OCI-LY1 (cell line): ENCODE measurements around the gene VPS35.

Experiments used
- H2AFZ ChIP-seq: fragments of 200-600 bp; sonication (generic), shearing (Covaris generic); 2 replicates; pipeline ENCODE4 v1.6.0; 2014; ENCODE audit warnings: antibody characterized with exemption, mild to moderate bottlenecking, low read length
- H3F3A ChIP-seq: fragments of 200-600 bp; sonication (generic), shearing (Covaris generic); 2 replicates; pipeline ENCODE4 v1.6.0; 2014; ENCODE audit warnings: mild to moderate bottlenecking, antibody characterized with exemption, low read length, moderate library complexity; ENCODE audit not compliant: insufficient read depth
- H3K27ac ChIP-seq: fragments of 200-600 bp; sonication (generic); 2 replicates; pipeline ENCODE4 v1.5.1; 2014; ENCODE audit warnings: low read length, mixed run types, mild to moderate bottlenecking, low read depth; ENCODE audit not compliant: poor library complexity, severe bottlenecking
- H3K27me3 ChIP-seq: fragments of 200-600 bp; sonication (generic); 2 replicates; pipeline ENCODE4 v1.6.0; 2014; ENCODE audit warnings: antibody characterized with exemption, mild to moderate bottlenecking, low read length, moderate library complexity; ENCODE audit not compliant: insufficient read depth
- H3K36me3 ChIP-seq: fragments of 200-600 bp; sonication (generic); 2 replicates; pipeline ENCODE4 v1.6.1; 2014; ENCODE audit warnings: mild to moderate bottlenecking, antibody characterized with exemption, low read length, moderate library complexity, mixed read lengths; ENCODE audit not compliant: insufficient read depth
- H3K4me1 ChIP-seq: fragments of 200-600 bp; sonication (generic); 2 replicates; pipeline ENCODE4 v1.5.1; 2014; ENCODE audit warnings: mild to moderate bottlenecking, low read length, moderate library complexity; ENCODE audit not compliant: insufficient read depth, severe bottlenecking
- H3K4me2 ChIP-seq: fragments of 200-600 bp; sonication (generic), shearing (Covaris generic); 2 replicates; pipeline ENCODE4 v1.6.1; 2014; ENCODE audit warnings: low read length
- H3K4me3 ChIP-seq: fragments of 200-600 bp; sonication (generic); 2 replicates; pipeline ENCODE4 v1.5.1; 2014; ENCODE audit warnings: low read length, low read depth, mild to moderate bottlenecking, mixed read lengths; ENCODE audit not compliant: poor library complexity, severe bottlenecking
- H3K79me2 ChIP-seq: fragments of 200-600 bp; shearing (Covaris generic); 2 replicates; pipeline ENCODE4 v1.6.1; 2016; ENCODE audit warnings: mixed run types, low read length, mixed read lengths; ENCODE audit not compliant: insufficient read depth
- H3K9ac ChIP-seq: fragments of 200-600 bp; sonication (generic), shearing (Covaris generic); 2 replicates; pipeline ENCODE4 v1.6.1; 2014; ENCODE audit warnings: mild to moderate bottlenecking, low read length, mixed read lengths
- H3K9me2 ChIP-seq: fragments of 200-600 bp; sonication (generic), shearing (Covaris generic); 2 replicates; pipeline ENCODE4 v1.6.1; 2014; ENCODE audit warnings: low read depth, mild to moderate bottlenecking, low read length, mixed read lengths
- H3K9me3 ChIP-seq: fragments of 200-600 bp; shearing (Covaris generic); 2 replicates; pipeline ENCODE4 v1.6.1; 2014; ENCODE audit warnings: low read length, mixed read lengths
- H4K20me1 ChIP-seq: fragments of 200-600 bp; sonication (generic), shearing (Covaris generic); 2 replicates; pipeline ENCODE4 v1.6.0; 2016; ENCODE audit warnings: mild to moderate bottlenecking, low read length; ENCODE audit not compliant: insufficient read depth
- EZH2 ChIP-seq: fragments of 200-600 bp; sonication (generic), shearing (Covaris generic); IDR thresholded peaks from 2 replicates; pipeline ENCODE4 v1.8.0; 2017; ENCODE audit warnings: borderline replicate concordance, mixed run types, mild to moderate bottlenecking, antibody characterized with exemption, low read length, moderate library complexity, mixed read lengths
- TF ChIP-seq, protein P1 (sequence below): fragments of 200-600 bp; sonication (generic), shearing (Covaris generic); IDR thresholded peaks from 2 replicates; pipeline ENCODE4 v1.5.1; 2017; ENCODE audit warnings: mild to moderate bottlenecking, antibody characterized with exemption, low read length, moderate library complexity, mixed read lengths

Gene VPS35

DNA sequence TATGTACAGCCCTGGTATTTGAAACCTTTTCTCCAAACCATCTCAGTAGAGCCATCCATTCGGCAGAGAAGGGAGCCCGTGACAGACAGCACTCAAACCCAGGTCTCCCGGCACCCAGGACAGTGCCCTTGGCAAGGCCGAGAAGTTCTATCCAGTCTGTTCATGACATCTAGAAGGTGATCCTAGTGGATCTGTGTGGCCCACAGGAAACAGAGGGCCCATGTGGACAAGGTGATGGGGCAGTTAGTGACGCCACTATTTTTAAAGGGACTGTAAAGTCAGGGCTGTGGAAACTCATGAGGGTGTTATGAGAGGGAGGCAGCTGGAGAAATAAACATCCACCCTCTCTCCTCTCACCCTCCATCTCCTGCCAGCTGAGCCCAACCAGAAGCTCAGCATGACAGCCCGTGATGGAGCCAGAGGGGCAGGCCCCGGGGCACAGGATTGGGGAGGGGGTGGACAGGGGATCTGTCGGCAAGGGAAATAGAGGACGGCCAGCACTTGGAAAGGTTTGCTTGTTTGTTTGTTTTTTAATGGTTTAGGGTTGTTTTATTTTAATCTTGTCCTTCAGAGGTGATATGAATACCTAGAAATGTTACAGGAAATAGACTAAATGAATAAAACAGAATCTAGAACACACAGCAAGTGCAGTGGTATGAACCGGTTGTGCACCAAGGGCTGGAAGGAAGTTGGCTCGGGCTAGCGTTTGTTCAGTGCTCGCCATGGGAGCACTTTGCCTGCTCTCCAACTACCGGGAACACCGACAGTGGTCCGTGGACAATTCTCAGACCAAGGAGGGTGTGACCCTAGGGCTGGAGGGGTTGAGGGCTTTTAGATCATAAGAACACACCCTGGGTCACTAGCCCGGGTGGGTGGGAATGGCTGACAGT, 42.1 kb upstream of the VPS35 start:
- Histone ChIP-seq H3K9me2 (no peaks in the 10 kb centered on the region), H3K4me3 (no peak overlapping the region), H3K27me3 (no peaks in the 10 kb centered on the region), H2AFZ (no peak overlapping the region), H3K36me3 (no peaks in the 10 kb centered on the region), H3K4me2 (no peak overlapping the region), H3K9ac (no peak overlapping the region), H3K4me1 (peaks cover 18% of the 10 kb centered on the region), H3K79me2 (no peaks in the 10 kb centered on the region), H3K27ac (no peak overlapping the region), H3F3A (no peaks in the 10 kb centered on the region), H4K20me1 (no peaks in the 10 kb centered on the region), H3K9me3 (no peaks in the 10 kb centered on the region)
- TF ChIP-seq EZH2 = no peak
- TF ChIP-seq, protein P1, sequence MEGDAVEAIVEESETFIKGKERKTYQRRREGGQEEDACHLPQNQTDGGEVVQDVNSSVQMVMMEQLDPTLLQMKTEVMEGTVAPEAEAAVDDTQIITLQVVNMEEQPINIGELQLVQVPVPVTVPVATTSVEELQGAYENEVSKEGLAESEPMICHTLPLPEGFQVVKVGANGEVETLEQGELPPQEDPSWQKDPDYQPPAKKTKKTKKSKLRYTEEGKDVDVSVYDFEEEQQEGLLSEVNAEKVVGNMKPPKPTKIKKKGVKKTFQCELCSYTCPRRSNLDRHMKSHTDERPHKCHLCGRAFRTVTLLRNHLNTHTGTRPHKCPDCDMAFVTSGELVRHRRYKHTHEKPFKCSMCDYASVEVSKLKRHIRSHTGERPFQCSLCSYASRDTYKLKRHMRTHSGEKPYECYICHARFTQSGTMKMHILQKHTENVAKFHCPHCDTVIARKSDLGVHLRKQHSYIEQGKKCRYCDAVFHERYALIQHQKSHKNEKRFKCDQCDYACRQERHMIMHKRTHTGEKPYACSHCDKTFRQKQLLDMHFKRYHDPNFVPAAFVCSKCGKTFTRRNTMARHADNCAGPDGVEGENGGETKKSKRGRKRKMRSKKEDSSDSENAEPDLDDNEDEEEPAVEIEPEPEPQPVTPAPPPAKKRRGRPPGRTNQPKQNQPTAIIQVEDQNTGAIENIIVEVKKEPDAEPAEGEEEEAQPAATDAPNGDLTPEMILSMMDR = no peak

DNA sequence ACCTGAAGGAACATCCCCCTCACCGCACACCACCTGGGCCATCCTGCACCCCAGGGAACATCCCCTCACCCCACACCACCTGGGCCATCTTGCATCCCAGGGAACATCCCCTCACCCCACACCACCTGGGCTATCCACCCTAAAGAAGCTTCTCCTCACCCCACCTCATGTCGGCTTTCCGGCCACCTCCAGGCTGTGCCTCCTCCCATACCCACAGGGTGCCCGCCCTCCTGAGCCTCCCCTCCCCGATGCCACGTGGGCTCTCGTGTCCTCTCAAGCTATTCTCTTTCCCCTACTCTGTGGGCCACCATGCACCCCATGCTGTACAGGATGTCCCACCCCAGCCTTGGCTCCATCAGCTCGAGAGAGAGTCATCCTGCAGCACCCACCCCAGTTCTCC, 41.1 kb upstream of the VPS35 start:
- Histone ChIP-seq H3K9ac (no peak overlapping the region), H3K9me2 (no peaks in the 10 kb centered on the region)

DNA sequence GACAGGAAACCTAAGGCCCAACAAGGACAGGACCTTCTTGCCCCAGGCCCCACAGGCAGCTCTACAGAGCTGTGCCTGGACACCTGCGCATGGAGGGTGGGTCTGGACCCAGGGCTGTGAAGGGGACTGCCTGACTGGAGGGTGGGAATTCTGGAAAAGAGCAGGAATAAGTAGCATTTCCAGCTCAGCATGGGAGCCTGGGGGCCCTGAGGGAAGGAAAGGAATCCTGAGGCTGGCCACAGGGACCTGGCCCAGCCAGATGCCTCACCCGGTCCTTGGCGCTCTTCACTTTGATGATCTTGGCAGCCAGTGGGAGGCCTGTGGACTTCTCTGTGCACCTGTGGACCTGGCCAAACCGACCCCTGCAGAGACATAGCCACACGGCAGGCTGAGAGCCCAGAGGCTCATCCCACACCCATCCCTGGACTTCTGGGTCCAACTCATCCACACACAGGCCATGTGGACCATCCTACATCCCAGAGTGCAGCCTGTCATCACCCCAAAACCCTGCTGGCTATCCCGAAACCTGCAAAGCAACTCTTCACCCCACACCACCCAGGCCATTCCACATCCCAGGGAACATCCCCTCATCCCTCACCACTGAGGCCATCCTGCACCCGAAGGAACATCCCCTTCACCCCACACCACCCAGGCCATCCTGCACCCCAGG, 40.5 kb upstream of the VPS35 start:
- Histone ChIP-seq H3K79me2 (no peaks in the 10 kb centered on the region), H3K4me2 (no peak overlapping the region), H3F3A (no peaks in the 10 kb centered on the region), H3K4me1 (peaks cover 18% of the 10 kb centered on the region), H3K9me2 (no peaks in the 10 kb centered on the region), H2AFZ (no peak overlapping the region), H3K36me3 (no peaks in the 10 kb centered on the region; the same call in 1 of the 2 replicates), H3K27me3 (no peaks in the 10 kb centered on the region), H4K20me1 (no peaks in the 10 kb centered on the region), H3K9ac (no peak overlapping the region), H3K9me3 (peaks cover 2% of the 10 kb centered on the region), H3K4me3 (no peak overlapping the region), H3K27ac (no peak overlapping the region)
- no peak for TF ChIP-seq EZH2
- TF ChIP-seq, protein P1 = no peak

More for the DNA sequence above, 41.1 kb upstream of the VPS35 start:
- H2AFZ ChIP-seq = no peak overlapping the region
- H3F3A ChIP-seq = no peaks in the 10 kb centered on the region
- no peaks in the 10 kb centered on the region for H3K27me3 ChIP-seq
- no peaks in the 10 kb centered on the region for H4K20me1 ChIP-seq
- no peak overlapping the region for H3K4me3 ChIP-seq
- H3K4me2 ChIP-seq = no peak overlapping the region
- no peaks in the 10 kb centered on the region; the same call in 1 of the 2 replicates for H3K36me3 ChIP-seq
- H3K27ac ChIP-seq = no peak overlapping the region
- no peaks in the 10 kb centered on the region for H3K79me2 ChIP-seq
- H3K4me1 ChIP-seq = peaks cover 18% of the 10 kb centered on the region
- TF ChIP-seq, protein P1 = no peak
- no peak for TF ChIP-seq EZH2
- H3K9me3 ChIP-seq = no peaks in the 10 kb centered on the region
